Kidney epithelial cell (primary cell): Measurements from ENCODE around the gene BATF2. TPM values are rescaled to one million over a fixed set of nuclear protein-coding genes. Genes with fewer than 3 reads are reported as not detected.

Experiments
- DNase-seq: peaks from one replicate; pipeline ENCODE4 v3.0.0-alpha.2; 2010; ENCODE audit warnings: low read depth
- H3K27me3 ChIP-seq: 2 replicates; pipeline ENCODE4 v1.6.0; 2011; ENCODE audit warnings: low read length; ENCODE audit not compliant: control insufficient read depth, insufficient read depth
- H3K36me3 ChIP-seq: 2 replicates; pipeline ENCODE4 v1.5.1; 2011; ENCODE audit warnings: low read length; ENCODE audit not compliant: control insufficient read depth, insufficient read depth
- H3K4me3 ChIP-seq: 2 replicates; pipeline ENCODE4 v1.5.1; 2011; ENCODE audit warnings: low read depth, mild to moderate bottlenecking, control low read depth, low read length
- total RNA-seq: library from RNA; depleted of rRNA; stranded (reverse); fragments of >200 nt; gene quantifications from 2 replicates; pipeline ENCODE4 v1.2.3, GENCODE V29; 2015
- TF ChIP-seq, protein P1 (sequence below): IDR thresholded peaks from 2 replicates; pipeline ENCODE4 v1.5.1; 2011; ENCODE audit warnings: mild to moderate bottlenecking, moderate library complexity, low read length, control low read depth, inconsistent platforms; ENCODE audit not compliant: insufficient read depth, poor library complexity, severe bottlenecking

The BATF2 gene
- total RNA-seq, 1 donor from 2014 or later: 1.1 TPM

DNA sequence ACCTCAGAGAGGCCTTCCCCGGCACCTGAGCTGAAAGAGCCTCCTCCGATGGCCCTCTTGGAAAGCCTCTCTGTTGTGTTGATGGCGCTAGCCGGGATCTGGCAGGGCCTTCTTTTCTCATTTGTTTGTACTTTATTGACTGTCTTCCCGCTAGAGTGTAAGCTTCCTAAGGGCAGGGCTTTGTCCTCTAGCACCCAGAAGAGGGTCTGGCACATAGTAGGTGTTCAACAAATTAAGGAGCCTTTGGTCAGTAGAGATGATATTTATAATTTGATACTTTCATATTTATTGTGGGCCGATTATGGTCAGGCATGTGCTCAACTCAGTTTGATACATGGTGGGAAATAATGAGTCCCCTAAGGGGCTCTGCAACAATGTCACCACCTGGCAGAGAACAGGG lies 21.2 kb upstream of the BATF2 start:
- Histone ChIP-seq H3K4me3 (no peak overlapping the region), H3K36me3 (peaks cover 1% of the 10 kb centered on the region), H3K27me3 (no peaks in the 10 kb centered on the region)
- TF ChIP-seq, protein P1, sequence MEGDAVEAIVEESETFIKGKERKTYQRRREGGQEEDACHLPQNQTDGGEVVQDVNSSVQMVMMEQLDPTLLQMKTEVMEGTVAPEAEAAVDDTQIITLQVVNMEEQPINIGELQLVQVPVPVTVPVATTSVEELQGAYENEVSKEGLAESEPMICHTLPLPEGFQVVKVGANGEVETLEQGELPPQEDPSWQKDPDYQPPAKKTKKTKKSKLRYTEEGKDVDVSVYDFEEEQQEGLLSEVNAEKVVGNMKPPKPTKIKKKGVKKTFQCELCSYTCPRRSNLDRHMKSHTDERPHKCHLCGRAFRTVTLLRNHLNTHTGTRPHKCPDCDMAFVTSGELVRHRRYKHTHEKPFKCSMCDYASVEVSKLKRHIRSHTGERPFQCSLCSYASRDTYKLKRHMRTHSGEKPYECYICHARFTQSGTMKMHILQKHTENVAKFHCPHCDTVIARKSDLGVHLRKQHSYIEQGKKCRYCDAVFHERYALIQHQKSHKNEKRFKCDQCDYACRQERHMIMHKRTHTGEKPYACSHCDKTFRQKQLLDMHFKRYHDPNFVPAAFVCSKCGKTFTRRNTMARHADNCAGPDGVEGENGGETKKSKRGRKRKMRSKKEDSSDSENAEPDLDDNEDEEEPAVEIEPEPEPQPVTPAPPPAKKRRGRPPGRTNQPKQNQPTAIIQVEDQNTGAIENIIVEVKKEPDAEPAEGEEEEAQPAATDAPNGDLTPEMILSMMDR: no peak
- DNase-seq: no peak

DNA sequence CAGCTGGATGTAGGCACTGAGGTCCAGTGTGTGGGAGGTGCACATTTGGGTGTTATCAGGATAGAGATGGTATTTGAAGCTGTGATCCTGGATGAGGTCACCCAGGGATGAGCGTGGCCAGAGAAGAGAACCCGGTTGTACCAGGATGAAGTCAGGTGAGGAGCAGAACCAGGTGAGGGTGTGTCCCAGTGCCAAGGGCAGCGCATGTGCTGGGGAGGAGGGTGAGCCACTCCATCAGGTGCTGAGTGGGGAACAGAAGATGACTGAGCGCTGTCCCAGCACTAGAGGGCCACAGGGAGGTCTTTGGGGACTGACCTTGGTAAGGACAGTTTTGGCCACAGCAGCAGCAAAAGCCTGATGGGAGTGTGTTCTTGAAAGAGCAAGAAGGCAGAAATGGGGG lies 19.9 kb upstream of the BATF2 start:
- TF ChIP-seq, protein P1: no peak
- H3K4me3 ChIP-seq: no peak overlapping the region
- no peaks in the 10 kb centered on the region for H3K27me3 ChIP-seq
- DNase-seq: no peak
- peaks cover 1% of the 10 kb centered on the region for H3K36me3 ChIP-seq

DNA sequence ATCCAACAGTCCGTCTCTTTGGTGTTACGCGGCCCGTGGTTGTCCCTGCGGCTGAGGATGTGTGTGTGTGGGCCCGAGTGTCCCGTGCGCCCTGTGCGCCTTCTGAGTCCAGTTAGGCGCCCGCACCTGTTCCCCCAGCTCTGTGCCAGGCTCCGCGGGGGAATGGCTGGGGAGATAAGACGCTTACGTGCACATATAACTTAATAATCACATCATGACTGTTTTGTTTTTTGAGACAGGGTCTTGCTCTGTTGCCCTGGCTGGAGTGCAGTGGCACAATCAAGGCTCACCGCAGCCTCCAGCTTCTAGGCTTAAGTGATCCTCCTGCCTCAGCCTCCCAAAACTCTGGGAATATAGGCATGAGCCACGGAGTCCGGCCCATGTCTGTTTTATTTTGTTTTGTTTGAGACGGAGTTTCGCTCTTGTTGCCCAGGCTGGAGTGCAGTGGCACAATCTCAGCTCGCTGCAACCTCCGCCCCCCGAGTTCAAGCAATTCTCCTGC lies 18.0 kb upstream of the BATF2 start:
- Histone ChIP-seq H3K36me3 (no peaks in the 10 kb centered on the region), H3K27me3 (no peaks in the 10 kb centered on the region), H3K4me3 (peak overlapping the region; percentile 72)
- TF ChIP-seq, protein P1: no peak
- DNase-seq: no peak

DNA sequence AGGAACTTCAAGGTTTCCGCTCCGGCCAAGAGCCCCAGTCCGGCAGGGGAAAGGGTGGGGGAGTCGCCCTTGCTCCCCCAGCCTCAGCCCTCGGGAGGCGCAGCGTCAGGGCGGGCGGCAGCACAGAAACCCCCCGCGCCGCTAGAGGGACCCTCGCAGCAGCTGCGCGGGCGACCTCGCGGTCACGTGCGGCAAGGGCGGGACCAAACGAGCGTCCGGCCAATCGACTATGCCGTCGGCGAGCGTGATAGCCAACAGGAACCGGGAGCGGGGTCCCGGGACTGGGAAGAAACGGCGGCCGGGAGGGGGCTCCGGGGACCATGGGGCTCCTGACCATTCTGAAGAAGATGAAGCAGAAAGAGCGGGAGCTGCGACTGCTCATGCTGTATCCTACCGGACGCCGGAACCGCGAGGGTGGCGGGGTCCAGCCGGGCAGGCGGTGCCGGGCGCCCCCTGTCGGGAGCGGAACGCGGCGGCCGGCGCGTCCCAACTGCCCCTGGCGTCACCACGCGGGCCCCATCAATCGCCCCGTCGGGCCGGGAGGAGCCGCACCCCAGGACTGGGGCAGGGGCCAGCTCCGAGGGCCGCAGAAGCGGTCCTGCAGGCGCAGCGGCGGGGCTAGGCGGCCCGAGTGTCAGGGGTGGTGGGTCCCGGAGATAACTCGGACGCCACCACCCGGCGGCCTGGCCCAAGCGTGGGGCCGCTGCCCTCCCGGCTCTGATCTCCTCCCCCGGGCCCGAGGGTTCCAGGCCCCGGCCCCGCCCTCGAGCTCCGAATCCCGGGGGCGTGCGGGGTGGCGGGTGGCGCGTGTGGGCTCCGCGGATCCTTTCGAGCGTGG lies 17.3 kb upstream of the BATF2 start, which contains the start of gene ARL2:
Gene ARL2 (plus strand): TSS at position 273 of the 838 bp plus-strand sequence. CDS start 48 bp downstream, at position 321.
- TF ChIP-seq, protein P1: peak; percentile 24
- DNase-seq: no peak
- Histone ChIP-seq H3K27me3 (no peaks in the 10 kb centered on the region), H3K4me3 (peak within 1 kb of the TSS; percentile 72), H3K36me3 (no peaks in the 10 kb centered on the region)

DNA sequence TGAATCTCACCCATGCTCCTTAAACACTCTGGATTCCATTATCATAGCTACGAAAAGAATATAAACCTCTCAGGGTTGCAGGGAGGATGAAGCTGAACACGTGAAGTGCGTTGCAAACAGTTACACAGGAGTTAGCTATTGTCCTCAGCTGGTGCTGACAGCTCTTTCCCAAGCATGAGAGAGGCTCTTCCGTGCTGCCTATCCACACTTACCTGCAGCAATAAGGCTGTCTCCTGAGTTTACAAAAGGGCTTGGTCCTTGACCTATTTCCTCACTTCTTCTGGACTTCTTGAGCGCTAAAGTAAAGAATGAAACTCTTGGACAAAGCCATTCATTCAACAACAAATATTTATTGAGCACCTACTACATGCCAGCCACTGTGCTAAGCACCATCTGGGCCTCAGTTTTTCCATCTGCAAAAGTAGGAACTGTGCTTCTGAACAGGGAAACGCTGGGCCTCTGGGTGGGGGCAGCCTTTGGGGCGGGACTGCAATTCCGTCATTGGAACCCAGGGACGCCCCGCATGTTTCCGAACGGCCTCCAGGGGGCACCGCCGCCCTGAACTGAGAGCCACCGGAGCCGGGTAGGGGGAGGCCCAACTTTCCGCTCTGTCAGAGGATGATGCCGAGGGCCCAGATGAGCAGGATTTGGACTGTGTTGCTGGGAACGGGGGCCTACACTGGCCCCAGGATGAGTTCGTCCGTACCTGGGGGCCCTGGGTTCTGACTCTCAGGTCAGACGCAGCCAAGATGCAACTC lies 16.5 kb upstream of the BATF2 start:
- Histone ChIP-seq H3K27me3 (no peaks in the 10 kb centered on the region), H3K4me3 (peak overlapping the region; percentile 72), H3K36me3 (no peaks in the 10 kb centered on the region)
- DNase-seq: no peak
- TF ChIP-seq, protein P1: peak; percentile 85
